Liver (tissue), 3 donors: Measurements from ENCODE around the gene MED10.

ENCODE experiments used
- EGR1 ChIP-seq, 2 donors: IDR thresholded peaks; 2 replicates each; pipeline ENCODE4 v1.6.1; 2016 to 2018; ENCODE audit warnings: antibody characterized with exemption in 2 of 2, low read depth in 2 of 2
- HNF4G ChIP-seq: IDR thresholded peaks from 2 replicates; pipeline ENCODE4 v1.6.1; 2016; ENCODE audit warnings: antibody characterized with exemption
- JUND ChIP-seq, 2 donors: IDR thresholded peaks; 2 replicates each; pipeline ENCODE4 v1.6.1; 2016; ENCODE audit warnings: antibody characterized with exemption in 2 of 2
- MAX ChIP-seq: IDR thresholded peaks from 2 replicates; pipeline ENCODE4 v1.6.1; 2016; ENCODE audit warnings: antibody characterized with exemption
- RAD21 ChIP-seq, 2 donors: IDR thresholded peaks; 2 replicates each; pipeline ENCODE4 v1.6.1; 2016; ENCODE audit warnings: antibody characterized with exemption in 2 of 2, mild to moderate bottlenecking in 2 of 2
- SP1 ChIP-seq: IDR thresholded peaks from 2 replicates; pipeline ENCODE4 v1.6.1; 2018; ENCODE audit warnings: antibody characterized with exemption, mild to moderate bottlenecking
- TAF1 ChIP-seq: conservative IDR thresholded peaks from 2 replicates; pipeline ENCODE4 v1.6.1; 2016; ENCODE audit warnings: antibody characterized with exemption, mild to moderate bottlenecking
- YY1 ChIP-seq: IDR thresholded peaks from 2 replicates; pipeline ENCODE4 v1.6.1; 2016; ENCODE audit warnings: antibody characterized with exemption, mild to moderate bottlenecking
- TF ChIP-seq, protein P1 (sequence below): fragments of 150-350 bp; IDR thresholded peaks from 2 replicates; pipeline ENCODE4 v1.5.1; 2017; ENCODE audit warnings: improper control_type of control experiment, low read depth, low read length; ENCODE audit not compliant: missing input control
- TF ChIP-seq, protein P2 (sequence below): IDR thresholded peaks from 2 replicates; pipeline ENCODE4 v1.6.1; 2016; ENCODE audit warnings: antibody characterized with exemption, mild to moderate bottlenecking
- TF ChIP-seq, protein P3 (sequence below): IDR thresholded peaks from 2 replicates; pipeline ENCODE4 v1.6.1; 2016; ENCODE audit warnings: antibody characterized with exemption
- donor health status: healthy.
- donor health status: healthy.

DNA sequence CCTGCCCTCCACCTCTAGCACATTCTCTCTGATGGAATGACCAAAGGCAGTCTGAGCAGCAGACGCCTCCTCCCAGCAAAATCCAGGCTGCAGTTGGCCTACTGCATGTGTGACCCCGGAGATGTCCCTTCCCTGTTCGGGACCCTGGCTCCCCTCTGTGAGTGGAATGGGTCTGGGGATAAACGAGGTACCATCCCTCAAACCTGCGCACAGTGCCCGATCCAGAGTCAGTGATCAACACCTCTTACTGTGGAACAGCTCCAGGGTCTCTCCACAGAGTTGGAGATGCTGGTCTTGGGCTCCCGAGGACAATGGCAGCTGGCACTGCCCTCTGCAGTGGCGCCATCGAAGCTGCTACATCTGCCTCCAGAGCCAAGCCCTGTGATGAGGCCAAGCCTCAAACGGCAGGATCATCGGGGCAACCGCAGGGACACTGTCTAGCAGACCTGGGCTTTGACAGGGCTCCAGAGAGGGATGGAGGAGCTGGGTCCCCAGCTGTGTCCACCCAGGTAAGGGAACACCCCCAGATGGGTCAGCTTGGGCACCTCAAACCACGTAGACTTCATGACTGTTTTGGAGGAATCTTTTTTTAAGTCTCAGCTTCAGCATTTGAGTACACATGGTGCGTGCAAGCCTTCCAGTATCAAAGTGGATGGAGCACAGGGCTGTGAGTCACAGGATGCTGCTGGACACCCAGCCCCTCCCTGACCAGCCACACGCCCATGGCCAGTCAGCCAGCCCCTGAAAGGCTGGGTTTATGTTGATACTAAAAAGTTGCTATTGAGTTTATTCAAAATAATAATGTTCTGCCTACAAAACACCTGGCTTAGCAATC, 13.0 kb downstream of the MED10 start:
- TF ChIP-seq, protein P1, sequence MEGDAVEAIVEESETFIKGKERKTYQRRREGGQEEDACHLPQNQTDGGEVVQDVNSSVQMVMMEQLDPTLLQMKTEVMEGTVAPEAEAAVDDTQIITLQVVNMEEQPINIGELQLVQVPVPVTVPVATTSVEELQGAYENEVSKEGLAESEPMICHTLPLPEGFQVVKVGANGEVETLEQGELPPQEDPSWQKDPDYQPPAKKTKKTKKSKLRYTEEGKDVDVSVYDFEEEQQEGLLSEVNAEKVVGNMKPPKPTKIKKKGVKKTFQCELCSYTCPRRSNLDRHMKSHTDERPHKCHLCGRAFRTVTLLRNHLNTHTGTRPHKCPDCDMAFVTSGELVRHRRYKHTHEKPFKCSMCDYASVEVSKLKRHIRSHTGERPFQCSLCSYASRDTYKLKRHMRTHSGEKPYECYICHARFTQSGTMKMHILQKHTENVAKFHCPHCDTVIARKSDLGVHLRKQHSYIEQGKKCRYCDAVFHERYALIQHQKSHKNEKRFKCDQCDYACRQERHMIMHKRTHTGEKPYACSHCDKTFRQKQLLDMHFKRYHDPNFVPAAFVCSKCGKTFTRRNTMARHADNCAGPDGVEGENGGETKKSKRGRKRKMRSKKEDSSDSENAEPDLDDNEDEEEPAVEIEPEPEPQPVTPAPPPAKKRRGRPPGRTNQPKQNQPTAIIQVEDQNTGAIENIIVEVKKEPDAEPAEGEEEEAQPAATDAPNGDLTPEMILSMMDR = no peak
- no peak for TF ChIP-seq YY1
- no peak for TF ChIP-seq HNF4G
- TF ChIP-seq MAX = no peak
- TF ChIP-seq, protein P2, sequence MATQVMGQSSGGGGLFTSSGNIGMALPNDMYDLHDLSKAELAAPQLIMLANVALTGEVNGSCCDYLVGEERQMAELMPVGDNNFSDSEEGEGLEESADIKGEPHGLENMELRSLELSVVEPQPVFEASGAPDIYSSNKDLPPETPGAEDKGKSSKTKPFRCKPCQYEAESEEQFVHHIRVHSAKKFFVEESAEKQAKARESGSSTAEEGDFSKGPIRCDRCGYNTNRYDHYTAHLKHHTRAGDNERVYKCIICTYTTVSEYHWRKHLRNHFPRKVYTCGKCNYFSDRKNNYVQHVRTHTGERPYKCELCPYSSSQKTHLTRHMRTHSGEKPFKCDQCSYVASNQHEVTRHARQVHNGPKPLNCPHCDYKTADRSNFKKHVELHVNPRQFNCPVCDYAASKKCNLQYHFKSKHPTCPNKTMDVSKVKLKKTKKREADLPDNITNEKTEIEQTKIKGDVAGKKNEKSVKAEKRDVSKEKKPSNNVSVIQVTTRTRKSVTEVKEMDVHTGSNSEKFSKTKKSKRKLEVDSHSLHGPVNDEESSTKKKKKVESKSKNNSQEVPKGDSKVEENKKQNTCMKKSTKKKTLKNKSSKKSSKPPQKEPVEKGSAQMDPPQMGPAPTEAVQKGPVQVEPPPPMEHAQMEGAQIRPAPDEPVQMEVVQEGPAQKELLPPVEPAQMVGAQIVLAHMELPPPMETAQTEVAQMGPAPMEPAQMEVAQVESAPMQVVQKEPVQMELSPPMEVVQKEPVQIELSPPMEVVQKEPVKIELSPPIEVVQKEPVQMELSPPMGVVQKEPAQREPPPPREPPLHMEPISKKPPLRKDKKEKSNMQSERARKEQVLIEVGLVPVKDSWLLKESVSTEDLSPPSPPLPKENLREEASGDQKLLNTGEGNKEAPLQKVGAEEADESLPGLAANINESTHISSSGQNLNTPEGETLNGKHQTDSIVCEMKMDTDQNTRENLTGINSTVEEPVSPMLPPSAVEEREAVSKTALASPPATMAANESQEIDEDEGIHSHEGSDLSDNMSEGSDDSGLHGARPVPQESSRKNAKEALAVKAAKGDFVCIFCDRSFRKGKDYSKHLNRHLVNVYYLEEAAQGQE = no peak
- no peak for TF ChIP-seq TAF1
- TF ChIP-seq, protein P3, sequence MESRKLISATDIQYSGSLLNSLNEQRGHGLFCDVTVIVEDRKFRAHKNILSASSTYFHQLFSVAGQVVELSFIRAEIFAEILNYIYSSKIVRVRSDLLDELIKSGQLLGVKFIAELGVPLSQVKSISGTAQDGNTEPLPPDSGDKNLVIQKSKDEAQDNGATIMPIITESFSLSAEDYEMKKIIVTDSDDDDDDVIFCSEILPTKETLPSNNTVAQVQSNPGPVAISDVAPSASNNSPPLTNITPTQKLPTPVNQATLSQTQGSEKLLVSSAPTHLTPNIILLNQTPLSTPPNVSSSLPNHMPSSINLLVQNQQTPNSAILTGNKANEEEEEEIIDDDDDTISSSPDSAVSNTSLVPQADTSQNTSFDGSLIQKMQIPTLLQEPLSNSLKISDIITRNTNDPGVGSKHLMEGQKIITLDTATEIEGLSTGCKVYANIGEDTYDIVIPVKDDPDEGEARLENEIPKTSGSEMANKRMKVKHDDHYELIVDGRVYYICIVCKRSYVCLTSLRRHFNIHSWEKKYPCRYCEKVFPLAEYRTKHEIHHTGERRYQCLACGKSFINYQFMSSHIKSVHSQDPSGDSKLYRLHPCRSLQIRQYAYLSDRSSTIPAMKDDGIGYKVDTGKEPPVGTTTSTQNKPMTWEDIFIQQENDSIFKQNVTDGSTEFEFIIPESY = no peak
- TF ChIP-seq SP1 = no peak
- no peak for TF ChIP-seq EGR1 (IDR thresholded peaks at IDR 0.05; ENCODE audit: low read depth in 2 of 2)
- no peak for TF ChIP-seq RAD21 (IDR thresholded peaks at IDR 0.05)
- no peak for TF ChIP-seq JUND (IDR thresholded peaks at IDR 0.05)
